ENCODE measurements around the gene CCRL2. TPM values are rescaled to one million over a fixed set of nuclear protein-coding genes. Genes with fewer than 3 reads are reported as not detected.

CCRL2 gene, protein sequence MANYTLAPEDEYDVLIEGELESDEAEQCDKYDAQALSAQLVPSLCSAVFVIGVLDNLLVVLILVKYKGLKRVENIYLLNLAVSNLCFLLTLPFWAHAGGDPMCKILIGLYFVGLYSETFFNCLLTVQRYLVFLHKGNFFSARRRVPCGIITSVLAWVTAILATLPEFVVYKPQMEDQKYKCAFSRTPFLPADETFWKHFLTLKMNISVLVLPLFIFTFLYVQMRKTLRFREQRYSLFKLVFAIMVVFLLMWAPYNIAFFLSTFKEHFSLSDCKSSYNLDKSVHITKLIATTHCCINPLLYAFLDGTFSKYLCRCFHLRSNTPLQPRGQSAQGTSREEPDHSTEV
- total RNA-seq (ENCODE audit: low replicate concordance) = not detected in 2 replicates

DNA sequence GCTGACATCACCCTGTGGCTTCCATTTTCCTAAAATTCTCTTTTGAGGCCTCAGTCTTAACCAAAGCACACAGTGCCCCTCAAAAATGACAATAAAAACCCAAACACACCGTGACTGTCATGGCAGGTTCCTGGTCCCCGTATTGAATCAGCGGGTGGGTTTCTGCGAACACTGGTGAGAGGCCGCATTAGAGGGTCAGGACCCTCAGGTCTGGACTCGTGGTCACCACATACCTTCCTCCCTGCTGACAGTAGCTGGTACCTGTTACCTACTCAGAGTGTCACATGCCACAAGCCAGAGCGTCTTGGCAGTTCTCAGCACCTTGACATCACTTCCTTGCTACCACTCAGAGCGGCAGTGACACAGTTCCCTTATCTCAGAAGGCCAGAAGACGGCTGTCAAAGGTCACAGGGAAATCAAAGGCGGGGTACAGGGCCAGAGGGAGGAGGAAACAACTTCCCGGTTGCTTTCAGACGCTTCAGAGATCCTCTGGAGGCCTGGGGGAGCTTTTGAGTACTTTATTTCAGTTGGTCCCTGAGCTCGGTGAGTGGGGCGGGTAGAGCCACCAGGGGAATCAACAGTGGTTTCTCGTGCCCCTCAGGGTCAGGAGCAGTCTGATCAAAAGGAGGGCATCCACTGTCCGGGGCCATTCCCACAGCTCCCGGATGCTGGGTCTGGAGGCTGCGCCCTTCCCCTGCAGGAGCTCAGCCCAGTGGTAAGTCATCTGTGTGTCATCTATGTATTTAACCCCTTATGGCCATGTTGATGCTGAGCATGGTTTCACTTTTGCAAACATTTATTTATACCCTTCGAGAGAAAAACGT lies at the start of gene CCRL2, which contains the start of gene CCR5AS:
CCRL2 (plus strand) TSS at position 472 of the 824 bp plus-strand sequence. CDS start 821 bp downstream, outside the sequence.
CCR5AS (minus strand) TSS at position 279 of the 824 bp plus-strand sequence.
- no peak for DNase-seq (ENCODE audit: low spot score)
- Histone ChIP-seq H3F3A (ENCODE audit: low read depth) (no peaks in the 10 kb centered on the region), H2AFZ (replicated peaks) (no peak within 1 kb of the TSS), H3K4me3 (no peak within 1 kb of the TSS), H3K36me3 (no peaks in the 10 kb centered on the region), H4K20me1 (ENCODE audit: low read depth) (no peaks in the 10 kb centered on the region), H3K27me3 (no peaks in the 10 kb centered on the region), H3K4me2 (no peak within 1 kb of the TSS), H3K9me3 (ENCODE audit: low read depth) (no peaks in the 10 kb centered on the region), H3K4me1 (no peaks in the 10 kb centered on the region), H3K27ac (no peak within 1 kb of the TSS), H3K9ac (no peak within 1 kb of the TSS), H3K79me2 (ENCODE audit: low read depth) (no peaks in the 10 kb centered on the region)
- Mint-ChIP-seq H3K4me1 (peaks cover 14% of the 10 kb centered on the region), H3K27me3 (ENCODE audit: insufficient read depth, low read depth) (no peaks in the 10 kb centered on the region), H3K27ac (no peak within 1 kb of the TSS), H3K4me3 (peak within 1 kb of the TSS; percentile 2), H3K36me3 (no peaks in the 10 kb centered on the region), H3K9me3 (no peaks in the 10 kb centered on the region)
- no peak for TF ChIP-seq EZH2 (IDR thresholded peaks at IDR 0.05)
- TF ChIP-seq, protein P1, sequence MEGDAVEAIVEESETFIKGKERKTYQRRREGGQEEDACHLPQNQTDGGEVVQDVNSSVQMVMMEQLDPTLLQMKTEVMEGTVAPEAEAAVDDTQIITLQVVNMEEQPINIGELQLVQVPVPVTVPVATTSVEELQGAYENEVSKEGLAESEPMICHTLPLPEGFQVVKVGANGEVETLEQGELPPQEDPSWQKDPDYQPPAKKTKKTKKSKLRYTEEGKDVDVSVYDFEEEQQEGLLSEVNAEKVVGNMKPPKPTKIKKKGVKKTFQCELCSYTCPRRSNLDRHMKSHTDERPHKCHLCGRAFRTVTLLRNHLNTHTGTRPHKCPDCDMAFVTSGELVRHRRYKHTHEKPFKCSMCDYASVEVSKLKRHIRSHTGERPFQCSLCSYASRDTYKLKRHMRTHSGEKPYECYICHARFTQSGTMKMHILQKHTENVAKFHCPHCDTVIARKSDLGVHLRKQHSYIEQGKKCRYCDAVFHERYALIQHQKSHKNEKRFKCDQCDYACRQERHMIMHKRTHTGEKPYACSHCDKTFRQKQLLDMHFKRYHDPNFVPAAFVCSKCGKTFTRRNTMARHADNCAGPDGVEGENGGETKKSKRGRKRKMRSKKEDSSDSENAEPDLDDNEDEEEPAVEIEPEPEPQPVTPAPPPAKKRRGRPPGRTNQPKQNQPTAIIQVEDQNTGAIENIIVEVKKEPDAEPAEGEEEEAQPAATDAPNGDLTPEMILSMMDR (IDR thresholded peaks at IDR 0.05) = no peak
- TF ChIP-seq EZH2phosphoT487 (IDR thresholded peaks at IDR 0.05) = no peak

DNA sequence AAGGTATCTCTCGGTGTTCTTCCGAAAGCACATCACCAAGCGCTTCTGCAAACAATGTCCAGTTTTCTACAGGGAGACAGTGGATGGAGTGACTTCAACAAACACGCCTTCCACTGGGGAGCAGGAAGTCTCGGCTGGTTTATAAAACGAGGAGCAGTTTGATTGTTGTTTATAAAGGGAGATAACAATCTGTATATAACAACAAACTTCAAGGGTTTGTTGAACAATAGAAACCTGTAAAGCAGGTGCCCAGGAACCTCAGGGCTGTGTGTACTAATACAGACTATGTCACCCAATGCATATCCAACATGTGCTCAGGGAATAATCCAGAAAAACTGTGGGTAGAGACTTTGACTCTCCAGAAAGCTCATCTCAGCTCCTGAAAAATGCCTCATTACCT lies 48.6 kb upstream of the CCRL2 start:
- Histone ChIP-seq H3K9ac (no peak overlapping the region), H3K4me3 (no peak overlapping the region), H4K20me1 (ENCODE audit: low read depth) (no peaks in the 10 kb centered on the region), H3K27me3 (no peaks in the 10 kb centered on the region), H3K79me2 (ENCODE audit: low read depth) (no peaks in the 10 kb centered on the region), H3K9me3 (ENCODE audit: low read depth) (no peaks in the 10 kb centered on the region), H2AFZ (replicated peaks) (no peak overlapping the region), H3K4me1 (peaks cover 17% of the 10 kb centered on the region), H3K27ac (no peak overlapping the region), H3K4me2 (no peak overlapping the region), H3K36me3 (no peaks in the 10 kb centered on the region), H3F3A (ENCODE audit: low read depth) (peaks cover 3% of the 10 kb centered on the region)
- Mint-ChIP-seq H3K4me1 (peaks cover 26% of the 10 kb centered on the region), H3K4me3 (no peak overlapping the region), H3K9me3 (no peaks in the 10 kb centered on the region), H3K27ac (peak overlapping the region; percentile 51), H3K27me3 (ENCODE audit: insufficient read depth, low read depth) (peaks cover 3% of the 10 kb centered on the region), H3K36me3 (no peaks in the 10 kb centered on the region)
- DNase-seq (ENCODE audit: low spot score) = no peak
- TF ChIP-seq EZH2 (IDR thresholded peaks at IDR 0.05) (no peak), EZH2phosphoT487 (IDR thresholded peaks at IDR 0.05) (no peak)
- TF ChIP-seq, protein P1 (IDR thresholded peaks at IDR 0.05) = no peak

DNA sequence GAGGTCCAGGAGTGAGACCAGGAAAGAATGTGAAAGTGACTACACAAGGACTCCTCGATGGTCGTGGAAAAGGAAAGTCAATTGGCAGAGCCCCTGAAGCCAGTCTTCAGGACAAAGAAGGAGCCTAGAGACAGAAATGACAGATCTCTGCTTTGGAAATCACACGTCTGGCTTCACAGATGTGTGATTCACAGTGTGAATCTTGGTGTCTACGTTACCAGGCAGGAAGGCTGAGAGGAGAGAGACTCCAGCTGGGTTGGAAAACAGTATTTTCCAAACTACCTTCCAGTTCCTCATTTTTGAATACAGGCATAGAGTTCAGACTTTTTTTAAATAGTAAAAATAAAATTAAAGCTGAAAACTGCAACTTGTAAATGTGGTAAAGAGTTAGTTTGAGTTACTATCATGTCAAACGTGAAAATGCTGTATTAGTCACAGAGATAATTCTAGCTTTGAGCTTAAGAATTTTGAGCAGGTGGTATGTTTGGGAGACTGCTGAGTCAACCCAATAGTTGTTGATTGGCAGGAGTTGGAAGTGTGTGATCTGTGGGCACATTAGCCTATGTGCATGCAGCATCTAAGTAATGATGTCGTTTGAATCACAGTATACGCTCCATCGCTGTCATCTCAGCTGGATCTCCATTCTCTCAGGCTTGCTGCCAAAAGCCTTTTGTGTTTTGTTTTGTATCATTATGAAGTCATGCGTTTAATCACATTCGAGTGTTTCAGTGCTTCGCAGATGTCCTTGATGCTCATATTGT lies 47.1 kb upstream of the CCRL2 start:
- Histone ChIP-seq H3K27ac (no peak overlapping the region), H3K4me3 (no peak overlapping the region), H3K9me3 (ENCODE audit: low read depth) (no peaks in the 10 kb centered on the region), H3K36me3 (no peaks in the 10 kb centered on the region), H3F3A (ENCODE audit: low read depth) (peaks cover 3% of the 10 kb centered on the region), H3K4me1 (peaks cover 17% of the 10 kb centered on the region), H3K79me2 (ENCODE audit: low read depth) (no peaks in the 10 kb centered on the region), H4K20me1 (ENCODE audit: low read depth) (no peaks in the 10 kb centered on the region), H2AFZ (replicated peaks) (peak overlapping the region; percentile 26), H3K27me3 (no peaks in the 10 kb centered on the region), H3K9ac (no peak overlapping the region), H3K4me2 (peak overlapping the region; percentile 28)
- H3K27ac Mint-ChIP-seq = peak overlapping the region; percentile 19
- no peak for TF ChIP-seq EZH2 (IDR thresholded peaks at IDR 0.05)
- peak; percentile 36 for TF ChIP-seq EZH2phosphoT487 (IDR thresholded peaks at IDR 0.05)
- TF ChIP-seq, protein P1 (IDR thresholded peaks at IDR 0.05) = no peak
- H3K36me3 Mint-ChIP-seq = no peaks in the 10 kb centered on the region
- peak; percentile 79 for DNase-seq (ENCODE audit: low spot score)
- peaks cover 3% of the 10 kb centered on the region for H3K27me3 Mint-ChIP-seq (ENCODE audit: insufficient read depth, low read depth)
- no peaks in the 10 kb centered on the region for H3K9me3 Mint-ChIP-seq
- H3K4me3 Mint-ChIP-seq = no peak overlapping the region
- H3K4me1 Mint-ChIP-seq = peaks cover 26% of the 10 kb centered on the region

All from neural progenitor cell (in vitro differentiated cells).